ENCODE data around the gene SLC1A5.
"Not testable (repeated sequence)": the region's sequence is repeated elsewhere in the genome, so short reads cannot be mapped to it uniquely, and the experiment has no call there.

SLC1A5 gene

DNA sequence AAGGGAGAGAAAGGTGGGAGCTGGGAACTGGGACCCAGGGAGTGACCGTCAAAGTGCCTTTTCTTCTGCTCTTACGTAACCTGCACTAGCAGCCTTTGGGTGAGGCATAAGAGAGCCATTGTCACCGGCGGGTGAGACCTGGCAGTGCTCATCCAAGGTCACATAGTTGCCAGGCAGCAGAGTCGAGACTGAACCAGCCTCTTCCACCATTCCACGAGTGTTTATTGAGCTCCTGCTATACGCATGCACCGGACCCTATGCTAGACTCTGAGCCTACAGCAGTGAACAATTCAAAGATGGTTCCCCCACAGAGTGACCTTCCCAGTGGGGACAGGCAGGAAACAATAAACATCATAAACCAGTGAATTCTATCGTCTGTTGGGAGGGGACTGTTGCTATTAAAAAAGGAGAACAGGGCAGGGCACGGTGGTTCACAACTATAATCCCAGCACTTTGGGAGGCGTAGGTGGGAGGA lies 23.5 kb downstream of the SLC1A5 start:
- no peak overlapping the region for H2AFZ ChIP-seq (ENCODE audit: low read depth, low read length)
- no peaks in the 10 kb centered on the region for H4K20me1 ChIP-seq (ENCODE audit: insufficient read depth, low read length)
- H3K4me1 ChIP-seq (ENCODE audit: insufficient read depth, low read length) = no peaks in the 10 kb centered on the region
- H3K4me2 ChIP-seq (ENCODE audit: insufficient read depth, low read length) = no peak overlapping the region
- no peak for TF ChIP-seq EZH2 (IDR thresholded peaks at IDR 0.05; ENCODE audit: borderline replicate concordance, low read depth, low read length, severe bottlenecking)
- TF ChIP-seq, protein P1, sequence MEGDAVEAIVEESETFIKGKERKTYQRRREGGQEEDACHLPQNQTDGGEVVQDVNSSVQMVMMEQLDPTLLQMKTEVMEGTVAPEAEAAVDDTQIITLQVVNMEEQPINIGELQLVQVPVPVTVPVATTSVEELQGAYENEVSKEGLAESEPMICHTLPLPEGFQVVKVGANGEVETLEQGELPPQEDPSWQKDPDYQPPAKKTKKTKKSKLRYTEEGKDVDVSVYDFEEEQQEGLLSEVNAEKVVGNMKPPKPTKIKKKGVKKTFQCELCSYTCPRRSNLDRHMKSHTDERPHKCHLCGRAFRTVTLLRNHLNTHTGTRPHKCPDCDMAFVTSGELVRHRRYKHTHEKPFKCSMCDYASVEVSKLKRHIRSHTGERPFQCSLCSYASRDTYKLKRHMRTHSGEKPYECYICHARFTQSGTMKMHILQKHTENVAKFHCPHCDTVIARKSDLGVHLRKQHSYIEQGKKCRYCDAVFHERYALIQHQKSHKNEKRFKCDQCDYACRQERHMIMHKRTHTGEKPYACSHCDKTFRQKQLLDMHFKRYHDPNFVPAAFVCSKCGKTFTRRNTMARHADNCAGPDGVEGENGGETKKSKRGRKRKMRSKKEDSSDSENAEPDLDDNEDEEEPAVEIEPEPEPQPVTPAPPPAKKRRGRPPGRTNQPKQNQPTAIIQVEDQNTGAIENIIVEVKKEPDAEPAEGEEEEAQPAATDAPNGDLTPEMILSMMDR (IDR thresholded peaks at IDR 0.05; ENCODE audit: borderline replicate concordance, extremely low read depth, low read length, poor library complexity, severe bottlenecking) = no peak
- H3K36me3 ChIP-seq (ENCODE audit: insufficient read depth, low read length) = no peaks in the 10 kb centered on the region
- no peak overlapping the region for H3K4me3 ChIP-seq (ENCODE audit: low read depth in 1 of 2, low read length in 2 of 2)
- DNase-seq (no peak), ATAC-seq (ENCODE audit: insufficient read depth, low read depth) (no peak)
- no peak overlapping the region for H3K27ac ChIP-seq (ENCODE audit: low read length)
- no peak overlapping the region for H3K9ac ChIP-seq (ENCODE audit: low read depth, low read length)
- H3K79me2 ChIP-seq (ENCODE audit: insufficient read depth, low read length) = no peaks in the 10 kb centered on the region
- no peaks in the 10 kb centered on the region for H3K9me3 ChIP-seq (ENCODE audit: insufficient read depth, low read length, severe bottlenecking)
- H3K27me3 ChIP-seq (ENCODE audit: insufficient read depth, low read length, poor library complexity) = no peaks in the 10 kb centered on the region

DNA sequence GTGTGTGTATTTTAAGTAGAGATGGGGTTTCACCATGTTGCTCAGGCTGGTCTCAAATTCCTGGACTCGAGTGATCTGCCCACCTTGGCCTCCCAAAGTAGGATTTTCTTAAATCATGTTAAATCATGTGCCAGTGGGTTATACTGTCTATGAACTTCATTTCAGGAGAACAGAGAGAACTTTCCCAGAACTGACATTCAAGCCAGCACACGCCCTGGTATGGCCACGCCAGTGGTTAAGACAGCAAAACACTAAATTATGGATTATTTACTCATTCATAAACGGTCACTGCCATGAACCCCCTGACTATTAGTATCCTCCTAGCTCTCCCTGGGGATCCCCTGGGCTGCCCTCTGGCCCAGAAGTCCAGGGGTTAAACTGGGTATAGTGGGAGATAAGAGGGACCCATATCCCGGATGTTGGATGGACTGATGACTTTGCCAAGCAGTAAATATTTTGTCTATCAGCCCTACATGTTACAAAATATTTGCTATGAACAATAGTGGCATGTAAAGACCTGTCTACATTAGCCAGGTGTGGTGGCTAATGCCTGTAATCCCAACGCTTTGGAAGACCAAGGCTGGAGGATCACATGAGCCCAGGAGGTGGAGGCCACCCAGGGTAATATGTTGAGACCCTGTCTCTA lies 26.0 kb downstream of the SLC1A5 start:
- Histone ChIP-seq H2AFZ (ENCODE audit: low read depth, low read length) (no peak overlapping the region), H3K27me3 (ENCODE audit: insufficient read depth, low read length, poor library complexity) (no peaks in the 10 kb centered on the region), H3K79me2 (ENCODE audit: insufficient read depth, low read length) (no peaks in the 10 kb centered on the region), H3K9ac (ENCODE audit: low read depth, low read length) (no peak overlapping the region), H3K27ac (ENCODE audit: low read length) (no peak overlapping the region), H3K36me3 (ENCODE audit: insufficient read depth, low read length) (peaks cover 6% of the 10 kb centered on the region), H3K4me3 (ENCODE audit: low read depth in 1 of 2, low read length in 2 of 2) (no peak overlapping the region), H4K20me1 (ENCODE audit: insufficient read depth, low read length) (no peaks in the 10 kb centered on the region), H3K9me3 (ENCODE audit: insufficient read depth, low read length, severe bottlenecking) (no peaks in the 10 kb centered on the region), H3K4me2 (ENCODE audit: insufficient read depth, low read length) (no peak overlapping the region), H3K4me1 (ENCODE audit: insufficient read depth, low read length) (no peaks in the 10 kb centered on the region)
- TF ChIP-seq, protein P1 (IDR thresholded peaks at IDR 0.05; ENCODE audit: borderline replicate concordance, extremely low read depth, low read length, poor library complexity, severe bottlenecking) = no peak
- TF ChIP-seq EZH2 (IDR thresholded peaks at IDR 0.05; ENCODE audit: borderline replicate concordance, low read depth, low read length, severe bottlenecking) = no peak
- no peak for ATAC-seq (ENCODE audit: insufficient read depth, low read depth)
- DNase-seq = no peak

DNA sequence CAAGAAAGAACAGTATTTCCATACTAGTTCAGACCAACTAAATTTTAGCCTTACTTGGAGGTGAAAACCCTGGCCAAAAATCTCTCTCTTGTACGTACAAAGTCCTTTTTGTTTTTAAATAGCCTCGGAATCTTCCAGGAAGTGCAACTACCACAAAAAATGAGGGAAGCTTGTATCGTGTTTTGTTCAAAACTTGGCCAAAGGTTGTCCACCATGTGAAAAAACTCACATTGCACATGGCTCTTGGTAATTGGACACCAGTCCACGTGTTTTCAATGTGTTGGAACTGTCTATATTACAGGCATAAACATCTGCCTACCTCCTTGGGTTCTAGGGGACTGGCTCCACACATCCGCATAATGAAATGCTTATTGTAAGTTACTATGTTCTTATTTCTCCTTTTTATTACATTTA lies 27.0 kb downstream of the SLC1A5 start:
- Histone ChIP-seq H3K9me3 (ENCODE audit: insufficient read depth, low read length, severe bottlenecking) (no peaks in the 10 kb centered on the region), H2AFZ (ENCODE audit: low read depth, low read length) (no peak overlapping the region), H3K9ac (ENCODE audit: low read depth, low read length) (no peak overlapping the region), H3K79me2 (ENCODE audit: insufficient read depth, low read length) (no peaks in the 10 kb centered on the region), H3K4me1 (ENCODE audit: insufficient read depth, low read length) (no peaks in the 10 kb centered on the region), H3K4me2 (ENCODE audit: insufficient read depth, low read length) (no peak overlapping the region), H3K36me3 (ENCODE audit: insufficient read depth, low read length) (peaks cover 15% of the 10 kb centered on the region), H3K4me3 (ENCODE audit: low read depth in 1 of 2, low read length in 2 of 2) (no peak overlapping the region), H4K20me1 (ENCODE audit: insufficient read depth, low read length) (peaks cover 8% of the 10 kb centered on the region; the same call in 1 of the 2 replicates), H3K27ac (ENCODE audit: low read length) (no peak overlapping the region), H3K27me3 (ENCODE audit: insufficient read depth, low read length, poor library complexity) (no peaks in the 10 kb centered on the region)
- no peak for TF ChIP-seq EZH2 (IDR thresholded peaks at IDR 0.05; ENCODE audit: borderline replicate concordance, low read depth, low read length, severe bottlenecking)
- TF ChIP-seq, protein P1 (IDR thresholded peaks at IDR 0.05; ENCODE audit: borderline replicate concordance, extremely low read depth, low read length, poor library complexity, severe bottlenecking) = no peak
- no peak for ATAC-seq (ENCODE audit: insufficient read depth, low read depth)
- DNase-seq = no peak

- Histone ChIP-seq H4K20me1 (ENCODE audit: insufficient read depth, low read length) (peaks cover 10% of the 10 kb centered on the region; the same call in 1 of the 2 replicates), H3K36me3 (ENCODE audit: insufficient read depth, low read length) (peaks cover 18% of the 10 kb centered on the region)
- H3K4me2 ChIP-seq (ENCODE audit: insufficient read depth, low read length); H3K4me1 ChIP-seq (ENCODE audit: insufficient read depth, low read length); H3K4me3 ChIP-seq (ENCODE audit: low read depth in 1 of 2, low read length in 2 of 2); ATAC-seq (ENCODE audit: insufficient read depth, low read depth); DNase-seq; H3K9me3 ChIP-seq (ENCODE audit: insufficient read depth, low read length, severe bottlenecking); H3K9ac ChIP-seq (ENCODE audit: low read depth, low read length); H3K27ac ChIP-seq (ENCODE audit: low read length); H3K27me3 ChIP-seq (ENCODE audit: insufficient read depth, low read length, poor library complexity); H3K79me2 ChIP-seq (ENCODE audit: insufficient read depth, low read length); H2AFZ ChIP-seq (ENCODE audit: low read depth, low read length): not testable (repeated sequence)
Observed at GRCh38 chr19:46760897-46761296, 27.5 kb downstream of the SLC1A5 start.

Measured in DND-41 (cell line).